HG03354 (cell line): ENCODE results near the gene PHEX.

Experiments used
- ATAC-seq: cut with Tn5 transposase; IDR thresholded peaks from one replicate; pipeline ENCODE4 v1.9.1; 2021; ENCODE audit warnings: mild to moderate bottlenecking; ENCODE audit not compliant: unreplicated experiment, poor library complexity, severe bottlenecking

Gene PHEX

GRCh38 chrX:22135994-22136684 lies 104.0 kb downstream of the PHEX start:
- peak; percentile 52 for ATAC-seq

DNA sequence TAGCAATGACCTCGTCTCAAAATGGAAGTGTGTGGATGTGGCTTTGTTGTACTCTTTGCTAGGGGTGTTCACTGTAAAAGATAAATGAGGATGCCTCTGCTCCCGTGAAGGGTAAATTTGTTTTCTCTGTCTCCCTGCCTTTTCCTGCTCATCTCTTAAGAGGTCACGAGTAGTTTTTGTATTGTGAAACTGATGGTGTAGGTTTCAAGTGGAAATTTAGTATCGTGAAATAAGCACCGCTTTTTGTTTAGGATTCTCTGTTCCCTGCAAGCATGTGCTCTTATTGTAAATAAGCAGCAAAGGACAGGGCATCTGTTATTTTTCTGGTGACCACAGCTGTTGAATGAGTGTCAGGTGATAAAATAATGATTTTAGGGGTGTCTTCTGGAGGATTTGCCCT lies 104.6 kb downstream of the PHEX start:
- ATAC-seq, result no peak

DNA sequence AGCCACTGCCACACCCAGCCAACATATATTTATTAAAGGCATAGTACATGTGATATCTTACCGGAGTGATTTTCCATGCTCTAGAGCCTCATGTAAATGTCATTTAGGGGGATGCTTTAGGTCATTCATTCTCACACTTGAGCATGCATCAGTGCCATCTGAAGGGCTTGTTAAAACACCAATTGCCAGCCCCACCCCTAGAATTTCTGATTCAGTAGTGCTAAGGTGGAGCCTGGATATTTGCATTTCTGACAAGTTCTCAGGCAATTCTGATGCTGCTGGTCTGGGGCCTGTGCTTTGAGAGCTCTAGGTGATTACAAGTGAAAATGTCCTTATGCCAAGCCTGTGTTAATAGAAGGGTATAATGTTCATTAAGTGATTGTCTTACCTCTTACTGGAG lies 107.7 kb downstream of the PHEX start:
- ATAC-seq, result no peak

DNA sequence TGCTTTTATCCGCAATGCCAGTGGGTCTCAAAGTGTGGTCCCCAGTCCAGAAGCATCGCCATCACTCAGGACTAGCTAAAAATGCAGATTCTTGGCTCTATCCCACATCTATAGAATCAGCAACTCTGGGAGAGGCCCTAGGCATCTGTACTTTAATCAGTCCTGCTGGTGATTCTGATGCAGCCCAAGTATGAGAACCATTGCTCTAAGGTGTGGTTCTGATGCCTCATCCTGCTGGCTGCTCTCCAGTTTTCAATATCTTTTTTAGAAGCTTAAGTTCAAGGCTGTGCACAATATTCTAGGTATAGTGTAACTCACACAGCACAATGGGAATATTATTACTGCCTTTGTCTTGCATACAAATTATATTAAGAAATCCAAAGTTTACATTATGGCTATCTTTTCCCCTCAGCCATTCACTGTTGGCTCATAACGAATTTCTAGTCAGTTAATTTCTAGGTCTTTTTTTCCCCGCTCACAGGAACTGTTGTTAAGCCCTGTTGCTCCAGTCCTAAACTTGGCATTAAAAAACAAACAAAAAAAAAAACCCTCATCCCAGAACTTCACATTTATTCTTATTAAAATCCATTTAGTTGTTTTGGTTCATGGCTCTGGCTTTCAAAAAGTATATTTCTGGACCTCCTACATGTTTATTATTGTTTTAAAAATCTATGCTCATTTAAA lies 109.1 kb downstream of the PHEX start:
- no peak for ATAC-seq

DNA sequence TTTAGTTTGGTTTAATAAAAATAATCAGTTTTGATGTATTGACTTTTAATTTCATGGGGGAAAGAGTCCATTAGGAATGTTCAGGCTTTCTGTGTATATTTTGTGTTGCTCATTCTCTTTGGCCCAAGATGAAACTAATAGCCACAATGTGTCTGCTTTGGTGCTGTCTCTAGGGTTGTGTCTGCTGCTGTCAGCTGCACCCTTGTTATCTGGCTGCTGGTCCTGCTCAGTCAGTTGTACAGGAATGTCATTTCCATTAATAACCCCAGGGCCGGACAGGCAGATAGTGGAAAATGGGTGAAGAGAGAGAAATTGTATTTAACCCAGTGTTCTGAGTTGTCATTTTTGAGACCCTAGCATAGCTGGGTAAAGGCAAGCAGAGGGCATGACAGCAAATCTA lies 115.1 kb downstream of the PHEX start:
- no peak for ATAC-seq

DNA sequence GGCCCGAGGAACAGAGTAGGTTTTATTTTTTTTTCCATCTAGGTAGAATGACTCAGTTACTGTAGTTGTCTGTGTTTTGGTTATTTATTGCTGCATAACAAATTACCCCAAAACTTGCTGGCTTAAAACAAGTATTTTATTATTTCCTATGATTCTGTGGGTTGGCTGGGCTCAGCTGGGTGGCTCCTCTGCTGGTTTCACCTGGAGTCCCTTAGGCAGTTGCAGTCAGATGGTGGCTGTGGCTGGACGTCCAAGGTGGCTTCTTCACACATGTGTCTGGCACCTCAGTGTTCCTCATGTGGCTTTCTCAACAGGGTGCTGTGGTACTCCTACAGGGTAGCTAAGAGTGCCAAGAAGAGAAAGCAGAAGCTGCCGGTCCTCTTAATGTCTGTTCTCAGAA lies 115.8 kb downstream of the PHEX start:
- ATAC-seq, result no peak

- ATAC-seq, result no peak
Measured at GRCh38 chrX:22148565-22148964, 116.4 kb downstream of the PHEX start.

- no peak for ATAC-seq
Measured at GRCh38 chrX:22150371-22150770, 118.2 kb downstream of the PHEX start.

DNA sequence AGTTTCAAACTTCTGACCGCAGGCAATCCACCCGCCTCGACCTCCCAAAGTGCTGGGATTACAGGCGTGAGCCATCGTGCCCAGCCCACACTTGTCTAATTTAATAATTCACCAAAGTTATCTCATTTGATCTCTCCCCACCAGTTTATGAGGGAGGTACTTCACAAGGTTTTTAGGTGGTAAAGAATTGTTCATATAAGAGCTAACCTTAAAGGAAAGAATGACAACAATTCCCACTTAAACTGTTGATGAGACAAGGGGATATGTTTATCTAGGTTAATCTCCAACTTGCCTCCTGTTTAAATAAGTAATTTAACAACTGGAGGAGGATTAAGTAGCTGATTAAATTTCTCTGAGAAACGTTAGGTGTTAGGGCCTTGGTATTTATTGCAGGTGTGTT lies 123.0 kb downstream of the PHEX start:
- ATAC-seq, result no peak

DNA sequence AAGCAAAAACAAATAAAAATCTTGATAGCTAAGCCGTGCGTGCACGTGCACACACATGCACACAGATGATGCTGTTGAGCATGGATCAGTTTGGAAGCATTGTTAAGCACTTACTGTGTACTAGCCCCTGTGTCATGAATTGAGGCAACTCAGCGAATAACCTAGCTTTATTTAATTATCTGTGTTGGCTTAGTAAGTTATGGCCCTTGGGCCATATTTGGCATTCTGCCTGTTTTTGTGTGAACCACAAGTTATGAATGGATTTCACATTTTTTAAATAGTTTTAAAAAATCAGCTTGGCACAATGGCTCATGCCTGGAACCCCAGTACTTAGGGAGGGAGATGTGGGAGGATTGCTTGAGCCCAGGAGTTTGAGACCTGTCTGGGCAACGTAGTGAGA lies 126.9 kb downstream of the PHEX start:
- no peak for ATAC-seq

DNA sequence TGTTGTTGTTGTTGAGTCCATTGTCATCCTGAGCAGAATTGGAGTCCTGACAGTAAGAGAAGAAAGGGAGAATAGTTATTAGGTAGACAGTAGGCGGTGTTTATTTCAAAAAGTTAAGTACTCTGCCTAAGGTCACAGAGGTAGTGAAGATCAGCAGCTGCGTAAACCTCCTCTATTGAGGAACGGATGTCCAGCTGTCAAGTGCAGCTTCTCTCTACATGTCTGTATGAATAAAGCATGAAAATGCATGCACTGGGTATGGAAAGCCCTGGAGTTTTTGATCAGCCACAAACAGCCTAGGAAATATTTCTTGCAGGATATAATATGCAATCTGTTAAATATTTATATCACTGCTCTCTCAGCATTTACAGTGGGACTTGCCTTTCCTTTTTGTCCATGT lies 131.2 kb downstream of the PHEX start:
- no peak for ATAC-seq

- ATAC-seq, result no peak
Measured at GRCh38 chrX:22164770-22165388, 132.8 kb downstream of the PHEX start.

DNA sequence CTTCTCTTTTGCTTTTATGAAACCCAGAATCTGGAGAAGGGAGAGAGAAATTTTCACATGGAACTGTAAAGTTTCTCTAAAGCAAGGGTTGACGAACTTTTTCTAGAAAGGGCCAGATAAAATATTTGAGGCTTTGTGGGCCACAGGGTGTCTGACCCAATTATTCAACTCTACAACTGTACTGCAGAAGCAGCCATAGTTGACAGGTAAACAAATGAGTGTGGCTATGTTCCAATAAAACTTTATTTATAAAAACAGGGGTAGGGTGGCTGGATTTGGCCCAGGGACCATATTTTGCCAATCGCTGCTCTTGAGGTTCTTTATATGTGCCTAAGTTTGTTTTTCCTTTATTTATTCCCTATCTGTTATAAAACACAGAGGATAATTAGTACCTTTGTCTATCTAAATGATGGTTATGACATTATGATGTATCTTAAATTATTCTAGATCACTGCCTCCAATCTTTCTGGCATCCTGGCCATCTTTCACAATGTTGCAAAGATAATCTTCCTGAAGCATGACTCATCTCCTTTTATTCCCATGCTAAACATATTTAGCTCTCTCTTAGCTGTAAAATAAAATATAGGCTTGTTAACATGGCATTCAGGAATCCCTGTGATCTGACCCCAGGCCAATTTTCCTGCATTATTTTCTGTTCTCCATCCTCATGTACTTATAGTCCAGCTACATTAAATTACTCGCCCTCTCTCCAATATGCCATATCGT lies 133.8 kb downstream of the PHEX start:
- no peak for ATAC-seq

GRCh38 chrX:22171287-22172060 lies 139.3 kb downstream of the PHEX start:
- ATAC-seq, result no peak

DNA sequence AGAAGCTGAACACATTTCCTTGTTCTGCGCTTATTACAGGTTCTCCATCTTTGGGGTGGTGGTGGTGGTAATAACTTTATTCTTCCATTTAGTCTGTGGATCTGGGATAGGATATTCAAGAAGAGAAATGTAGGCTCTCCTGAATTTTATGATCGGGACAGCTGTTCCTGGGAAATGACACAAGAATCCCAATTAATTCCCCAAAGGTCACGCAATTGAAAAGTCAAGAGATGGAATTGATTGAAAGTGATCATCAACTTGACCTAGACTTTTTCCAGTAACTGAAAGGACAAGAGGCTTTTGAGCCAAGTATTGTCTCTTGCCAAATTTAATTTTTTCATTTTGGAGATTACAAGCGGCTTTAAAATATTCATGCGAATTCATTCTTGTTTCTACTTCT lies 141.8 kb downstream of the PHEX start:
- no peak for ATAC-seq

GRCh38 chrX:22177950-22178515 lies 145.9 kb downstream of the PHEX start:
- no peak for ATAC-seq

- no peak for ATAC-seq
Measured at GRCh38 chrX:22184096-22184495, 152.0 kb downstream of the PHEX start.

DNA sequence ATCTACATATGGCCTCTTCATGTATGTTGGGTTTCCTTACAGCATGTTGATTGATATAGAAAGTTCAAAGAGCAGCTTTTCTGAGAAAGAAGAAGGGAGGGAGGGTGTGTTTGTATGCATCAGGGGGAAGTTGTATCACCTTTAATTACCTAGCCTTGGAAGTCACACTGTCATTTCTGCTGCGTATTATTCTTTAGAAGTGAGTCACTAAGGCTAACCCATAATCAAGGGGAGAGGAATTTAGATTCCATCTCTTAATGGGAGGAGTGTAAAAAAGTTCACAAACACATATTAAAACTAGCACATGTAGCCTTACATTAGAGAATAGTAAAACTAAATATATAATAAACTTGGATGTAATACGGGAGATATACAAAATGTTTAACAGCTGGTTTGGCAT lies 154.0 kb downstream of the PHEX start:
- ATAC-seq, result no peak

DNA sequence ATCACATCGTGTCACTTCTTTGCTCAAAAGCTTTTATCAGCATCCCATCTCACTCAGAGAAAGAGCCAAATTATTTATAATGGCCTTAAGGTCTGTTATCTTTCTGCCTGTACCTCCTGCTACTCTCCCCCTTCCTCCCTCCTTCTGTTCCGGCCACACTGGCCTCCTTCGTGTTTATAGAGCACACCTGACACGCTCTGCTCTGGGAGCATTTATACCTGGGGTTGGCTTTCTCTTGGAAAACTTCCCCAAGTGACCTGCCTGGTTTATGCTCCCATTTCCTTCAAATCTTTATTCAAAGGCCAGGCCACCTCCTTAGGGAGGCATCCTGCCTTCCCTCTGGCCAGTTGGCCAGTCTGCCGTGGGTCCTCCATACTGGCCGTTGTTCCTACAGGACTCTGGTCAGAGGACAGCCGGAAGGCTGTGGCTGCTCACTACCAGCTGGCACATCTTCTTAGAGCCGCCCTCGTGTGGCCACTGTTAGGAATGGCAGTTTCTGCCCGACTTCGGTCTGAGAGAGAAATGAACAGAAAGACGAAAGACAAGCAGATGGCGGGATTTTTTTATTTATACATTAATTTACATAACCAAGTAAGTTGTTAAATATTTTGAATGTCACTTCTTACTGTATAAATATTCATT lies 160.4 kb downstream of the PHEX start:
- ATAC-seq, result peak; percentile 97
